Measurements from ENCODE around the gene UQCR10.

UQCR10 gene

DNA sequence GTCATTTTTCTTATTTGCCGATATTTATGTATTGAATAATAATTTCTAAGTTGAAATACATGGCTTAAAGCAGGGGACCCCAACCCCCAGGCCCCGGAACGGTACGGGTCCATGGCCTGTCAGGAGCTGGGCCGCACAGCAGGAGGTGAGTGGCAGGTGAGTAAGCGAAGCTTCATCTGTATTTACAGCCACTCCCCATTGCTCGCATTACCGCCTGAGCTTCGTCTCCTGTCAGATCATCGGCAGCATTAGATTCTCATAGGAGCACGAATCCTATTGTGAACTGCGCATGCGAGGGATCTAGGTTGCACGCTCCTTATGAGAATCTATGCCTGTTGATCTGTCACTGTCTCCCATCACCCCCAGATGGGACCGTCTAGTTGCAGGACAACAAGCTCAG is 4.9 kb upstream of the UQCR10 start:
- no peak for DNase-seq (ENCODE audit: low read depth)

DNA sequence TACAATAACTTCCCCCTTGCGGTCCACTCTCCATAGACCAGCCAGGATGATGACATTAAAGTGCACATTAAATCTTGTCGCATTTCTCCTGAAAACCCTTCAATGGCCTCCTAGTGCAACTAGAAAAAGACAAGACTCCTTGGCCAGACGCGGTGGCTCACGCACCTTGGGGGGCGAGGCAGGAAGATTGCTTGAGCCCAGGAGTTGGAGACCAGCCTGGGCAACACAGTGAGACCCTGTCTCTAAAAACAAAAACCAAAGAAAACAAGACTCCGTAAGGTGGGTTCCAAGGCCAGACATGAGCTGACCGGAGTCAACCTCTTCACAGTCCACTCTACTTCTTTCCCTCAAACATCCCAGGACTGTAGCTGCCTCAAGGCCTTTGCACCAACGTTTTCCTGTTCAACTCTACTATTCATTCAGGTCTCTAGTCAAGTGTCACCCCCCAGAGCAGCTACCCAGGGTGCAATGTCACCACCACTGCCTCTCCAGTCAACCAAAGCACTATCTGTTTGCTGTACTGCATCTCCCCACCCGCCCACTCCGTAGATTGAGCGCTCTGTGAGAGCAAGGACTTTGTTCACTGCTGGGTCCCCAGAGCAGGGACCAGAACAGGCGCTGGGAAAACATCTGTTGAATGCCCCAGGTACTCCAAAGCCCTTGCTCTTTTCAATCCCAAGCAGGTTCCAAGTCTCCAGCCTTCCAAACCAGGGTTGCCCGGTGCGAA is 1.1 kb upstream of the UQCR10 start:
- no peak for DNase-seq (ENCODE audit: low read depth)

DNA sequence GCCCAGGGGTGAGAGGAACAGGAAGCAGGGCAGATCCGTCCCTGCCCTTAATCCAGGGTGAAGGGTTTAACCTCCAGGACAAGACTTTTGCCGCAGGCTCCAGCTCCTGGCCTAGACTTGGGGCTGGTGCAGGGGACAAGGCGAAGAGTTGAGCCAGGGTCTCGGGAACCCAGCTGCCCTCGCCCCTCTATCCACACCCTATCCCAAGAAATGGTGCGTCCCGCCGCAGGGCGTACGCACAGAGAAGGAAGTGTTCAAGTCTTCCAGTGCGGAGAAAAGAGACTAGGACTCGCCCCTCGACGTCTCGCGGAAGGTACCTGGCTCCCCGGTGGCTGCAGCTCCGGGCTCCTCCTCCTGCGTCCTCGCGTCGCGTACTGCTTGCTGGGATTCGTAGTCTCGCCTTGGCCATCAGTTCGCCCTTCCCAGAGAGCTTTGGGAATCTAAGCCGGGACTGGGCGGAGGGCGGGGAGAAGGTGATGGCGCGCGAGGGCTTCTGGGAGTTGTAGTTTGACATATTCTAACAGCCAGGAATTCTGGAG is 468 bp upstream of the UQCR10 start, which contains the start of gene ZMAT5:
Gene ZMAT5 (minus strand): TSS at position 376 of the 539 bp plus-strand sequence. CDS start 18,463 bp downstream, outside the sequence.
- DNase-seq (ENCODE audit: low read depth), result peak; percentile 82

DNA sequence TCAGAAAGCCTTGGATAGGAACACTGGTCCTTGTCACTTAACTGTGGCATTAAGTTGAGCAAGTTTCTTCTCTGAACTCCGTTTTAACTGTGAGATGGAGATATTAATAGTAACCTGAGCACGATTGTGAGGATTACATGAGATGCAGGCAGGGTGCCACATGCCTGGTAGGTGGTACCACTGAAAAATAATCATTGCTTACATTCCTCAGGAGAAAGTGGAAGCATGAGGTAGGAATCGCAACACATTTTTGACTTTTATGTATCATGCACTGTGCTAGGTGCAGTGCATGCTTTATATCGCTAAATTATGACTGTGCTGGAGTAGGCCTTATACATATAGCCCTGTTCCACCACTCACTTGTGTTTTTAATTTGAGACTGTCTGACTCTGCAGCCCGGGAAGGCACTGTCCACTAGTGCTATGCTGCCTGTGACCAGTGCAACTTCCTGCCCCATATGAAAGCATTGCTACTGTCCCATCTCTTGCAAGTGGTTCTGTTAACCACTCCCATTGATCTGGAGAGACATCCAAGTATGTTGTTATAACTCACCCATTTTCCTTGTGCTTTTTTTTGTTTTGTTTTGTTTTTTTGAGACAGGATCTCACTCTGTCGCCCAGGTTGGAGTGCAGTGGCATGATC is 1.0 kb downstream of the UQCR10 start:
- DNase-seq (ENCODE audit: low read depth), result no peak

DNA sequence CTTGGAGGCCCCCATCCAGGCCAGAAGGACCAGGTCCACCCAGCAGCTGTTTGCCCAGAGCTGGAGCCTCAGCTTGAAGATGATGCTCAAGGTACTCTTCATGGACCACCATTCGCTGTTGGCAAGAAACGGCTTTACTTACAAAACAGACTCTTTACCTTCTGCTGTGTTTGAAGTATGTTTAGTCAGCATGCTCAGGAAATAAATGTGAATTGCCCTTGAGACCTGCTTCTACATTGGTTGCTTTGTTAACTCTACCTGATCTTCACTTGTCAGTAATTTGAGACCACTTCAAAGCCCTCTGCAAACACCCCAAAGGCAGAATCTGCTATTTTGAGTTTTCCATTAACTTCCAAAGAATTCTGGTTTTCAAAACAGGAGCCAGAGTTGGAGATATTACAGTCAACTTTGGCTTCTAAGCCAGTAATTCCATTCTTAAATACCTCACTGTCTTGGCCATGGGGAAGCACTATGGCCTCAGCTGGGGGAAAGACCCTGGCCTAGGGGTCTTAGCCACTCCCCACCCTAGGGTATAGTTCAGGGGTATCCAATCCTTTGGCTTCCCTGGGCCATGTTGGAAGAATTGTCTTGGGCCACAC is 2.7 kb downstream of the UQCR10 start:
- no peak for DNase-seq (ENCODE audit: low read depth)

DNA sequence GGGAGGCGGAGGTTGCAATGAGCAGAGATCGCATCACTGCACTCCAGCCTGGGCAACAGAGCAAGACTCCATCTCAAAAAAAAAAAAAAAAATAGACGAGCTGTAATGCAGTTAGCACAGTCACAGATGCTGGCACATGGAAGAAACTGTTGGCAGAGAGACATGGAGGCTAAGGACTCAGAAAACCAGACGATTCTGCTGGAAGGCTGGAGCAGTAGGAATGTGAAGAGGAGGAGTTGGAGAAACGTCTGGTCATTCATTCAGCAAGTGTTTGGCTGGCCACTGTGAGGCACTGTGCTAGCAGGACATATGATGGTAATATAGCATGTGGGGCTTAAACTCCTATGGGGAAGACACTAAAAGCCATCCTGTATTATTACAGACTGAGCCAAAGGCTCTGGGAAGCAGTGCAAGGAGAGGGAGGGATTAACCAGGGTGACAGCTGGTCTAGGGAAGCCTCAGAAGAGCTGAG is 5.0 kb downstream of the UQCR10 start:
- DNase-seq (ENCODE audit: low read depth), result peak; percentile 90

DNA sequence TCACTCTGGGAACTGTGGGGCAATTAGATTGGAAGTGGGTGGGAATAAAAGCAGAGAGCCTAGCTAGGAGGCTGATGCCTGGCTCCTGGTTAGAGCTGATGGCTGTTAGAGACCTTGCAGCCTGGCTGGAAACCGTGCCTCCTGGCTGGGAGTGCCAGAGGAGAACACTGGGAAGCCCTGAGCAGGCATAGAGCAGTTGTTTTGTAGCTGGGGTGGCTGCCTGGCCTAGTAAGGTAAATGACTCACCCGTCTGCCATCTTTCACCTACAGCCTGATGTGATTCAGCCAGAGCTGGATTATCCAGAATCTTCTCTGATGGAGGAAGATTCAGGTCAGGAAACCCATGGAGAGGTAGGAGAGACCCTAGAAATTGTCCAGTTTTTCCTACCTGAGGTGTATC is 6.1 kb downstream of the UQCR10 start:
- DNase-seq (ENCODE audit: low read depth), result no peak

DNA sequence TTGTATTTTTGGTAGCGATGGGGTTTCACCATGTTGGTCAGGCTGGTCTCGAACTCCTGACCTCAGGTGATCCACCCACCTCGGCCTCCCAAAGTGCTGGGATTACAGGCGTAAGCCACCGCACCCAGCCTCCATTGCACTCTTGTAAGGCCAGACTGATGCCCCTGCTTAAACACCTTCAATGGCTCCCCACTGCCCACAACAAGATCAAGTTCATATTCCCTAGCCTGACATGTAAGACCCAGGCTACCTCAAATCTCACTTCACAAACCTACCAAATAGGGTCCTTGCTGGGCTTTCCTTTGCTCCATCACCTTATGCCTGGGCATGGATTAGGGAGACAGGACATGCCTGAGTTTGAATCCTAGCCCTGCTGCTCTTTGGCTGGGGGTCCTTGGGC is 13.1 kb downstream of the UQCR10 start:
- DNase-seq (ENCODE audit: low read depth), result no peak

DNA sequence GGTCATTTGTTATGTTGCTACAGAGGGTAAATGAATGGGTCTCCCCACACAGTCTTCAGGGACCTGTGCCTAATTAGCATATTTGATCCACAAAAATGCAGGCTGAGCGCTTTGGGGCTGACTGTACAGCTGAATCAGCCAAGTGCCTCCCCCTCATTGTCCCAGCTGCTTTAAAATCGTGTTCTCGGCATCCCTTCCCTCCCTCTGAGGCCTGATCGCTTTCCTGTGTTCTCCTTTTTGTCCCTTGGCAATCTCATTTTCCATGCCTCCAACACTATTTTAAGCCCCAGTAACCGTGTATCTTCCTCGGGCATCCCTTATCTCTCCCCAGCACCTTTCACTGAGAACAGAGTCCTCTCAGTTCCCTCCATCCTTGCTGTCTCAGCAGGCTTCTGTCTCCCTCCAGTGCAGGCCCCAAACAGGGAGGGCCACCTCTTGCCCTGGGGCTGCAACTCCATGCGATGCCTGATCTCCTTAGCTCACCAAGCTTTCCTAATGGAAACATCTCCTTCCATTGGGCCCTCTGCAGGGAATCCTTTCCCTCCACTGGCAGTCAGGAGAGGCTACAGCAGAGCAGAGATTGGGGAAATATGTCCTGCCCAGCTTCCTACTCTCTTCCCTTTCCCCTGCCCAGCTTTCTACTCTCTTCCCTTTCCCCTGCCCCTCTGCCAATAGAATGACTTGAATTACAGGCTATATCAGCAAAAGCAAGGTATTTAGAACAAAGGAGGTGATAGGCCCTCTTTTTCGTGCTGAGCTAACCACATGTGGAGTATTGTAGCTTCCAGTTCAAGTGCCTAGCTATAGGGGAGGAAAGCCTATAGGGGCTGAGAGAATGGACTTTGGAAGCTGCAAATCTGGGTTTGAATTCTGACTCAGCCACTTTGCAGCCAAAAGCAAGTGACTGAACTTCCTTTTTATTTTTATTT is 13.8 kb downstream of the UQCR10 start:
- DNase-seq (ENCODE audit: low read depth), result peak; percentile 82

DNA sequence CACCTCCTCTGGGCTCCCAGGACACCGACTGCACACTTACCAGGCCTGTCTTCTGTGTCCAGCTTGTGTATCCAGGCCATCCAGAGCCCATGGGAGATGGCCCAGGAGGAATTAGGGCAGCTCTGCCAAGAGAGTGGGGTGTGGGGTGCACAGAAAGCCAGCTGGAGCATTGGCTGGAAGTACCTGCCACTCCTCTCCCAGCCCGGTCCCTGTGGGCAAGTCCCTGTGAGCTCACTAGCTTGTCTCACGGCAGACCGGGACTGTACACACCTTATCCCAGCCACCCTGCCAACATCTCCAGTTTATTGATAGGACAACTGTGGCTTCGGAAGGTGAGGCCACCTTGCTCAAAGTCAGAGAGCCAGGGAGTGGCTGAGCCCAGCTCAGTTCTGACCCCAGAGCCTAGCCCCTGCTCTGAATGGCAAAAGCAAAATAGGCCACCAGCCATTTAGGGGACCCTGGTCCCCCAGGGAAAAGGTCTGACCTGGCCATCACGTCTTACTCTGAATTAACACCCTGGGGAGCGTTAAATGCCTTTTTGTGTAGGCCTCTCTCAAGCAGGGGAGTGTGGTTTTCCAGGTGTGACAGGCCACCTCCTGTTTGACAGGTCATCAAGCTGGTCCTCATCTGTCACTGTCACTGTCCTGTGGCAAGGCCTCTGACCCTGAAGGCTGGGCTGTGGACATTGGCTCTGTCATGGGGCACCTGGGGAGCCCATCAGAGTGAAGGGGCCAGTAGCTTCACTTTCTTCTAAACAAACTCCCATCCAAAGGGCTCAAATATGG is 15.1 kb downstream of the UQCR10 start:
- no peak for DNase-seq (ENCODE audit: low read depth)

DNA sequence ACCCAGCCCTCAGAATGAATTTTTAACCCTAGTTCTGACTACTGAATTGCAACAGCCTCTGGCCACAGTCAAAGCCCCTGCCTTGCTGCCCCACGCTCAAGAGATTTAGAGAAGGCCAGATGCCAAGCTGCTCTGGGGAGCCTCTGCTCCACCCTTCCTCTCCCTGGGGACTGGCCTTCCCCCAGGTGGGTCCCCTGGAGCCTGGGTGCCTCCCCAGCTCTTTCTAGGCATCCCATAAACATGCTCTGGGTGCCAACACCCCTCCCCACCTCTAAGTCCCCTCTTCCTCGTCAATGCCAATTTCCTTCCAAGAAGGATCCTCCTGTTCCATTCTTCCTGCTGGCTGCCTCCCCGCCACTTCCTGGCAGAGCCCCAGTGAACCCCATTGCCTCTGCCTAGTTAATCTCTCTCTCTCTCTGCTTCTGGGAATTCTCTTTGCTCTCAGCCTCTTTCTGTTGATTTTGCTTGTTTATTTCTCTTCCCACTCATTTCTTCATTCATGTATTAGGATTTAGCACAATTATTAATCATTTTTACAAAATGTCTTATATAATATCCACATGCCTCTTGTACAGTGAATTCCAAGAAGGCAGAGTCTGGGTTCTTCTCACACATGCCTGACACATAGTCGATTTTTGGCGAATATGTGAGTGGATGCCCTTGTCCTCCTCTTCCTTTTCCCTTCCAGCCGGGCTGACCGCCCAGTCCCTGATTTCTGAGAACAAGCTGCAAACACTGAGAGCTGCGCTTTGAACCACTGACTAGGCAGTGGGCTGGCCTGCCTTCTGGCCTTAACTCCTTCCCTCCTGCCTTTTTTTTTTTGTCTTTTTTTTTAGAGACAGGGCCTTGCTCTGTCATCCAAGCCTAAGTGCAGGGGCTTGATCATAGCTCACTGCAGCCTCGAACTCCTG is 17.5 kb downstream of the UQCR10 start:
- DNase-seq (ENCODE audit: low read depth), result no peak

DNA sequence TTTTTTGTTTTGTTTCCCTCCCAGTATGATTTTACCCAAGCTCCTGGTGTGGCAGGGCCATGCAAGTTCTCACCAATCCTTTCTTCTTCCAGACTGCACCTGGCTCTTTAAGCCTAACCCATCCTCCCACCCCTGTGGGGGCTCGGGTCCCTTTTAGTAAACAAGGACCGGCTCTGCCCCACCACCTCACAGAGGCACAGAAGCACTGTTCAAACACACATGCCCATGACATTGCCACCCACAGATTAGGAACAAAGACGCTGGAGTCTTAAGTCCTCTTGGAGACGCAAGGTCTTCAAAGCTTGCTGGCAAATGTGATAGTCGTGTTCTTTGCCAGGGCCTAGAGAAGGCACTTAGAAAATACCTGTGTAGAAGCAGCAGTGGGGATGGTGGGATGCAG is 18.9 kb downstream of the UQCR10 start:
- DNase-seq (ENCODE audit: low read depth), result no peak

DNA sequence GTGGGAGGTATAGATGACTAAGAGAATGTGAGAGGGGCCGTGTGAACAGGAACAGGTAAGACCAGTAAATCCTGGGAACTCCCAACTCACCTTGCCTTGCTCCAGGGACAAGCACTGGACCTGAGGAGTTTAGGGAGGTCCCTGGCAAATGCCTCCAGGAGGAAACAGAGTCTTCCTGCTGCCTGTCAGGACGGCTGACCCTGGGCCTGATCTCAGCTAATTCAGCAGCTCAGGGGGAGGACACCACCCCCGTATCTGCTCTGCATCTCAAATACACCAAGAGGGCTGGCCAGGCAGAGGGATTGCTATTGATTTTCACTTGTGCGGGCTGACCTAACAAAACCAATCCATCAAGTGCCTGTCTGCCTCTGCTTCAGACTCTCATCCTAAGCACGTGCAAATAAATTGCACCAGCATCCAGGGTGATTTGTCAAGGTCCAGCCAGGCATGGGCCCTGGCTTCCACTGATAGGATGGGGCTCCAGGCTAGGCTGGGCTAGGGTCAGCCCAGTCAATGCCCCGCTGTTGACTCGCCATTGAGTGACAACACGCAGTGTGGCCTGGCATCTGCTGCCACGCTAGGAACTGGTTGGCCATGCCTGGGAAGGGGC is 20.3 kb downstream of the UQCR10 start:
- DNase-seq (ENCODE audit: low read depth), result no peak

DNA sequence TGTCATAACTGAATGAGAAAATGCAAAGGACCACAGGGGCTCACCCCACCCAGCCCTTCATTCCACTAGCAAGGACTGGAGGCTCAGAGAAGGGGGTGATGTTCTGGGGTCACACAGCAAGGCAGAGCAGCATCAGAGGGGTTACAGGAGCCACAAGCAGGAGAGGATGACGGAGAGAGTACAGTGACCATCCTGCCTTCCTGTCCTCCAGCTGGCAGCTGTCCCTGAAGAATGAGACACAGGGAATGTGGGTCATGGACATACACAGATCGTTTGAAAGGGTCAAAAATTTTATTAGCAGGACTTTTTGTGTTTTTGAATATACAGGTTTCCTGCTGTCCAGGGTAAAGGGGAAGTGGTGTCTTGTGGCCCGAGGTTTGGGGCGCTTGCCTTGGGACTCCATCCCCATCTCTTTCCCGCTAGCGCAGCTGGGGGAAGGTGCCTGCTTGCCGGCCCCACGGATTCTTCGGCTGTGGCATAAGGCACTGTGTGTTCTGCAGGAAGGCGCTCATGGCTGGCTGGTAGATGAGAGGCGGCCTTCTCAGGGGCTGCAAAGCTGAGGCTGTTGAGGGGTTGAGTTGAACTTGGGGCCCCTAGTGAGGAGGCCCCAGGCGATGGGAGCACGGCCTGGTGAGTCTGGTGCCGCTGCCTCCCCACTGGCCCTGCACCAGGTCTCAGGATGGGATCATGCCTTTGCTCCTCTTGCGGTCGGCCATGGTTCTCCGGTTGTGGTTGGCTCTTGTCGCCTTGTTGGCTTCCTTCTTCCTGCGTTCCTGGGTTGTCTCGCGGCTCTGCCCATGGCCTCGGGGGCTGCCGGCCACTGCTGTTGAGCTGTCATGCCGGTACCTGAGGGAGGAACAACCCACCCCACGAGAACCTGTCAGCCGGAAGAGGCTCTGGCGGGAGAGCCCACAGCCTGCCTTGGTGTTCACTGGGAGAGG is 21.4 kb downstream of the UQCR10 start:
- DNase-seq (ENCODE audit: low read depth), result no peak

DNA sequence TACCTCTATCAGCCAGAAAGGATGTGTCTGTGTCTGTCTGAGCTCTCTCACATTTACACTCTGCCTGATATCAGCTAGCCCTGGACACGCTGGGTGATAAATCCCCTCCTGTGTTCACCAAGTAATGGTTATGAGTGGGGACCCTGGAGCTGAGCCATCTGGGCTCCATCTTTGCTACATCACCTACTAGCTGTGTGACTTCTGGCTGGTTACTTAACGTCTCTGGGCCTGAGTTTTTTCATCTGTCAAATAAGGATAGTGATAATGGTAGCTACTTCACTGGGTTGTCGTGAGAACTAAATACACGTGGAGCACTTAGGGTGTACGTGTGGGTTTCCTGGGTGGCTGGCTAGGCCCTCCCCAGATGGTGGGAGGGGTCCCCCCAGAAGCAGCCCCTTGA is 22.9 kb downstream of the UQCR10 start:
- DNase-seq (ENCODE audit: low read depth), result no peak

DNA sequence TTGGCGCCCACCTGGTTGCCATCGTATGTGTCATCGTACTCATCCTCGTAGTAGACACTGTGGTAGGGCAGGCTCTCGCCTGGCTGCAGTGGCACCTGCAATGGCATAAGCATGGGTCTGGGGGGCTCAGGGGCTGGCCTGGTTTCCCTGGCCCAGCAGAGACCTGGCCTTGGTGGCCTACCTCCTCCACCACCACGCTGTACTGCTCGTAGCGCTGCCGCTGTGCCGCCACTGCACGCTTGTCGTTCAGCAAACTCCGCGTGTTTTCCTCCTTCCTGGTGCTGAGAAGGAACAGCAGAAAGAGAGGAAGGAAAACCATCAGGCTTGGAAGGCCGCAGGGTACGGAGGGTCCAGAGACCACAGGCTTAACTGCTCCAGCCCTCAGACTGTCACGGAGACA is 26.2 kb downstream of the UQCR10 start:
- DNase-seq (ENCODE audit: low read depth), result no peak

DNA sequence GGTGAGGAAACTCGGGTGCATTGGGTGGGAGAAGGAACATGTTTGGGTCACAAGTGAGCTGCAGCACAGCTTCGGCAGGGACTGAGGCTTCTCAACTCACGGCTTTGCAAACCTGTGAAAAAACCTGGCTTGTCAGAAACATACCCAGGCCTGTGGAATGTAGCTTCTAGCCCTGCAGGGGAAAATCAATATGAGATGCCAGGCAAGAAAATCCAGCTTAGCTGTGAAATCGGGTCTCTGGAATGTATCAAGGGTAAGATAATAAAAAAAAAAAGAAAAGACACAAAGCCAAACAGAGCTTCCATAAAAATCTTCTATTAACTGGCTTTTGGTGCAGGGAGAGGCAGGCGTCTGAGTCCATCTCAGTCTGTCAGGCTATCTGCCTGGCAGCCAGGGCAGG is 28.5 kb downstream of the UQCR10 start:
- DNase-seq (ENCODE audit: low read depth), result no peak

DNA sequence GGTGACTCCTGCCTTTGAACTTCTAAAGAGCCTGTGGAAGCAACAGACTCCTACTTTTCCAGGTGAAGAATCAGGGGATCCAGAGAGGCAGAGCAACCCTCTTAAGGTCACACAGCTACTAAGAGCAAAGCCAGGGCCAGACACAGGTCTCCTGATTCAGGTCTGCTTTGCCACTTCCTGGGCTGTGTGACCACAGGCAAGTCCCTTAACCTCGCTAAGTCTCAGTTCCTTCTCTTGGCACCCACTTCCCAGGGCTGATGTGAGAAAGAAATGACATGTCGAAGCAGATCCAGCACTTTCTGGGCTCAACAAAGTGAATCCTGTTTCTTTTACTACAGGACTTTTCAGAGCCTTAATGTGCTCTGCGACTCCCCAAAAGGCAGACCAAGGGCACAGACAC is 30.2 kb downstream of the UQCR10 start:
- DNase-seq (ENCODE audit: low read depth), result no peak

Measured in GM04503 (cell line).